Suprapubic skin (tissue), 4 donors: ENCODE measurements around the gene ERVMER34-1. TPM values are rescaled to one million over a fixed set of nuclear protein-coding genes. Genes with fewer than 3 reads are reported as not detected.

Experiments
- DNase-seq, 2 donors: peaks; one replicate each; pipeline ENCODE4 v3.0.0-alpha.2; 2019; ENCODE audit warnings: low spot score in 2 of 2
- H3K27ac ChIP-seq: fragments of 200-600 bp; sonication (generic); one replicate; pipeline ENCODE4 v1.5.1; 2019
- H3K27me3 ChIP-seq: fragments of 200-600 bp; sonication (generic); one replicate; pipeline ENCODE4 v1.5.1; 2019
- H3K36me3 ChIP-seq: fragments of 200-600 bp; sonication (generic); one replicate; pipeline ENCODE4 v1.5.1; 2019
- H3K4me1 ChIP-seq: fragments of 200-600 bp; sonication (generic); one replicate; pipeline ENCODE4 v1.5.1; 2019
- H3K4me3 ChIP-seq: fragments of 200-600 bp; sonication (generic); one replicate; pipeline ENCODE4 v1.5.1; 2019; ENCODE audit warnings: mild to moderate bottlenecking
- H3K9me3 ChIP-seq: fragments of 200-600 bp; sonication (generic); one replicate; pipeline ENCODE4 v1.5.1; 2019
- EP300 ChIP-seq: sonication (generic); formaldehyde crosslinking; IDR thresholded peaks from one replicate; pipeline ENCODE4 v1.6.1; 2017; ENCODE audit warnings: antibody characterized with exemption
- POLR2A ChIP-seq, 2 donors: fragments of 450-650 bp; IDR thresholded peaks; one replicate each; pipeline ENCODE4 v1.6.1; 2017; ENCODE audit warnings: antibody characterized with exemption in 2 of 2, mild to moderate bottlenecking in 2 of 2, moderate library complexity in 2 of 2
- POLR2AphosphoS5 ChIP-seq, 3 donors: sonication (generic); formaldehyde crosslinking; IDR thresholded peaks; one replicate each; pipeline ENCODE4 v1.6.1; 2017; ENCODE audit warnings: antibody characterized with exemption in 3 of 3
- WGBS: methylation state at CpG from one replicate; pipeline ENCODE4 v1.1.5; 2018; 5-methylcytosine and 5-hydroxymethylcytosine counted together
- total RNA-seq, 4 donors: library from RNA; depleted of rRNA; stranded (reverse); fragments of >200 nt; gene quantifications; one replicate each; pipeline ENCODE4 v1.1.0, GENCODE V29; 2016
- TF ChIP-seq, protein P1 (sequence below), 2 donors: fragments of 200-600 bp in 1 of 2; fragments of 450-650 bp in 1 of 2; sonication (generic) in 1 of 2; IDR thresholded peaks; one replicate each; pipeline ENCODE4 v1.5.1; 2016 to 2019; ENCODE audit warnings: antibody characterized with exemption in 2 of 2, mild to moderate bottlenecking in 1 of 2, moderate library complexity in 1 of 2

The ERVMER34-1 gene
- total RNA-seq, 4 donors from 2014 or later = 0.72 to 1.8 (median 1.1) TPM

- peak; percentile 99 to 100 for DNase-seq
- Histone ChIP-seq H3K9me3 (no peaks in the 10 kb centered on the region), H3K4me1 (peaks cover 22% of the 10 kb centered on the region), H3K27ac (peak overlapping the region; percentile 95), H3K4me3 (peak overlapping the region; percentile 90), H3K36me3 (peaks cover 25% of the 10 kb centered on the region), H3K27me3 (no peaks in the 10 kb centered on the region)
- 0% methylated on average over 11 of the region's 87 CpGs for WGBS
- peak; percentile 72 to 94 (median 90) for TF ChIP-seq POLR2AphosphoS5 (IDR thresholded peaks at IDR 0.05)
- TF ChIP-seq EP300 = no peak
- TF ChIP-seq POLR2A (IDR thresholded peaks at IDR 0.05) = peak in 1 of 2 donors; percentile 90
- TF ChIP-seq, protein P1, sequence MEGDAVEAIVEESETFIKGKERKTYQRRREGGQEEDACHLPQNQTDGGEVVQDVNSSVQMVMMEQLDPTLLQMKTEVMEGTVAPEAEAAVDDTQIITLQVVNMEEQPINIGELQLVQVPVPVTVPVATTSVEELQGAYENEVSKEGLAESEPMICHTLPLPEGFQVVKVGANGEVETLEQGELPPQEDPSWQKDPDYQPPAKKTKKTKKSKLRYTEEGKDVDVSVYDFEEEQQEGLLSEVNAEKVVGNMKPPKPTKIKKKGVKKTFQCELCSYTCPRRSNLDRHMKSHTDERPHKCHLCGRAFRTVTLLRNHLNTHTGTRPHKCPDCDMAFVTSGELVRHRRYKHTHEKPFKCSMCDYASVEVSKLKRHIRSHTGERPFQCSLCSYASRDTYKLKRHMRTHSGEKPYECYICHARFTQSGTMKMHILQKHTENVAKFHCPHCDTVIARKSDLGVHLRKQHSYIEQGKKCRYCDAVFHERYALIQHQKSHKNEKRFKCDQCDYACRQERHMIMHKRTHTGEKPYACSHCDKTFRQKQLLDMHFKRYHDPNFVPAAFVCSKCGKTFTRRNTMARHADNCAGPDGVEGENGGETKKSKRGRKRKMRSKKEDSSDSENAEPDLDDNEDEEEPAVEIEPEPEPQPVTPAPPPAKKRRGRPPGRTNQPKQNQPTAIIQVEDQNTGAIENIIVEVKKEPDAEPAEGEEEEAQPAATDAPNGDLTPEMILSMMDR (IDR thresholded peaks at IDR 0.05) = no peak
Measured at GRCh38 chr4:52712251-52713130, 38.7 kb downstream of the ERVMER34-1 start.

GRCh38 chr4:52711834-52712250 lies 39.4 kb downstream of the ERVMER34-1 start:
- Histone ChIP-seq H3K27me3 (no peaks in the 10 kb centered on the region), H3K9me3 (no peaks in the 10 kb centered on the region), H3K4me3 (peak overlapping the region; percentile 90), H3K36me3 (peaks cover 19% of the 10 kb centered on the region), H3K27ac (no peak overlapping the region), H3K4me1 (peaks cover 22% of the 10 kb centered on the region)
- TF ChIP-seq POLR2AphosphoS5 (IDR thresholded peaks at IDR 0.05) = no peak
- no peak for TF ChIP-seq EP300
- TF ChIP-seq, protein P1 (IDR thresholded peaks at IDR 0.05) = no peak
- TF ChIP-seq POLR2A (IDR thresholded peaks at IDR 0.05) = no peak
- WGBS = 15% methylated on average over 12 of the region's 15 CpGs
- DNase-seq = no peak

GRCh38 chr4:52711272-52711671 lies 40.0 kb downstream of the ERVMER34-1 start:
- no peaks in the 10 kb centered on the region for H3K9me3 ChIP-seq
- no peak overlapping the region for H3K27ac ChIP-seq
- no peak for DNase-seq
- TF ChIP-seq POLR2A (IDR thresholded peaks at IDR 0.05) (no peak), POLR2AphosphoS5 (IDR thresholded peaks at IDR 0.05) (no peak), EP300 (no peak)
- TF ChIP-seq, protein P1 (IDR thresholded peaks at IDR 0.05) = no peak
- H3K36me3 ChIP-seq = peaks cover 13% of the 10 kb centered on the region
- H3K4me1 ChIP-seq = peaks cover 22% of the 10 kb centered on the region
- H3K4me3 ChIP-seq = no peak overlapping the region
- H3K27me3 ChIP-seq = no peaks in the 10 kb centered on the region
- 43% methylated on average over 1 of the region's 1 CpG for WGBS

GRCh38 chr4:52709155-52709554 lies 42.1 kb downstream of the ERVMER34-1 start:
- no peaks in the 10 kb centered on the region for H3K36me3 ChIP-seq
- TF ChIP-seq, protein P1 (IDR thresholded peaks at IDR 0.05) = no peak
- TF ChIP-seq POLR2AphosphoS5 (IDR thresholded peaks at IDR 0.05) (no peak), EP300 (no peak), POLR2A (IDR thresholded peaks at IDR 0.05) (no peak)
- H3K27me3 ChIP-seq = no peaks in the 10 kb centered on the region
- no peaks in the 10 kb centered on the region for H3K9me3 ChIP-seq
- no peak overlapping the region for H3K4me3 ChIP-seq
- peaks cover 14% of the 10 kb centered on the region for H3K4me1 ChIP-seq
- H3K27ac ChIP-seq = no peak overlapping the region
- no peak for DNase-seq

GRCh38 chr4:52704661-52705060 lies 46.6 kb downstream of the ERVMER34-1 start:
- TF ChIP-seq, protein P1 (IDR thresholded peaks at IDR 0.05) = no peak
- TF ChIP-seq POLR2AphosphoS5 (IDR thresholded peaks at IDR 0.05) = no peak
- TF ChIP-seq POLR2A (IDR thresholded peaks at IDR 0.05) = no peak
- TF ChIP-seq EP300 = no peak
- no peaks in the 10 kb centered on the region for H3K4me1 ChIP-seq
- DNase-seq = no peak

More at GRCh38 chr4:52704661-52705060, 46.6 kb downstream of the ERVMER34-1 start:
- Histone ChIP-seq H3K27me3 (no peaks in the 10 kb centered on the region), H3K4me3 (no peak overlapping the region), H3K36me3 (no peaks in the 10 kb centered on the region), H3K27ac (no peak overlapping the region), H3K9me3 (no peaks in the 10 kb centered on the region)
- 66% methylated on average over 3 of the region's 3 CpGs for WGBS
